Fibroblast of mammary gland (primary cell): Measurements from ENCODE around the gene MYL12B.

ENCODE experiments used
- DNase-seq: peaks from one replicate; pipeline ENCODE4 v3.0.0-alpha.2; 2010; ENCODE audit warnings: low read depth
- H3K4me3 ChIP-seq: 2 replicates; pipeline ENCODE4 v1.5.1; 2011; ENCODE audit warnings: low read depth, mild to moderate bottlenecking, low read length, moderate library complexity; ENCODE audit not compliant: control insufficient read depth
- CTCF ChIP-seq: conservative IDR thresholded peaks from 2 replicates; pipeline ENCODE4 v1.5.1; 2011; ENCODE audit warnings: low read depth, low read length, inconsistent platforms; ENCODE audit not compliant: control insufficient read depth, insufficient read depth

MYL12B gene

GRCh38 chr18:3294435-3295080 lies 32.6 kb downstream of the MYL12B start:
- H3K4me3 ChIP-seq = no peak overlapping the region
- DNase-seq = peak; percentile 68
- TF ChIP-seq CTCF = no peak

DNA sequence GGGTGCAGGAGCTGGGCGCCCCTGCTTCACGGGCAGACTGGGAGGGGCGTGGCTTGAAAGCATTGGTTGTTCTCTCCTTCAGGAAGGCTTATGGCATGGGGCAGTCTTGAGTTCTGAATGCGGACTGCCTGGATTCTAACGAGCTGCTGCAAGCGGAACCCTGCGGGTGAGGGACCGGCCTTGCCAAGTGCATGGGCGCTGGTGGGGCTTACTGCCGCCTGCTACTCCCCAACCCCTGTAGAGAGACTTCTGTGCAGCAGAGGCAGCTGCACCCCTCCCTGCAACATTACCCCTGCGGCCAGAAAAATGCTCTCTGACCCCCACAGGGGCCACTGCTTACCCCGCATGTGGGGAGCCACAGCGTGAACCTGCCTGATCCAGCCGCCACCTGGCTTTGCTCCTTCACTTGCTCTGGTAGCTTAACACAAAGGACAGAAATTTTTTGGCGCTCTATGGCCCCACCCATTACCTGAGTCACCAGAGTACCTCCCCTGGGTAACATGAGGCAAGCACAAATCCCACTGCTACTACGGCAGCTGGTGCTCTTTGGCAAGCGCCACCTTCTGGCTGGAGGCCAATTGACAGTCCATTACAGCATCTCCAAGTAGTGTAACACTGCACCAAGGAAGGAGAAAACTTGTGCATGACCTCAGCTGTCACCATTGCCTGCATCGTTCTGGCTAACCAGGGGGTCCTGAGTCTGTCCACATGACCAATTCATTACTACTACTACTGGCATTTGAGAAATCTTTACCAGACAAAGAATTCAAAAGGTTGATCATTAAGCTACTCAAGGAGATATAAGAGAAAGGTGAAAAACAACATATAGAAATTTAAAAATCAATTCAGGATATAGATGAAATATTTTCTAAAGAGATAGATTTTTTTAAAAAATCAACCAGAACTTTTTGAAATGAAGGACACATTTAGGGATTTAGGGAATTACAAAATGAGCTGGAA lies 35.4 kb downstream of the MYL12B start:
- TF ChIP-seq CTCF = peak; percentile 38
- H3K4me3 ChIP-seq = peak overlapping the region; percentile 63
- DNase-seq = peak; percentile 95

- no peak for TF ChIP-seq CTCF
- no peak for DNase-seq
Measured at GRCh38 chr18:3304832-3305231, 42.9 kb downstream of the MYL12B start.

DNA sequence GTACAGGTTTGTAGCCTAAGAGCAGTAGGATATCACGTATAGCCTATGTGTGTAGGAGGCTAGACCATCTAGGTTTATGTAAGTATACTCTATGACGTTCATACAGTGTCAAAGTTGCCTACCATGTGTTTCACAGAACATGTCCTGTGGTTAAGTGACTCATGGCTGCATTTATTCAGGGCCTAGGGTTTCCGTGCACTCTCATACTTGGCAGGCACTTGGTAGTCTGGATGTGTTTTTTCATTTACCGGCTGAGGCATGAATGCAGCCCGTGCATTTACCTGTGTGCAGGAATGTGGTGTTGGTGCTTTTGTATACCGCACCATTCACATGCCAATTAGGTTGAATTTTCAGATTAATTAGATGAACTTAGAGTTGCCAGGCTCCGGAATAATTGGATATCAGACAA lies 43.4 kb downstream of the MYL12B start:
- peak; percentile 99 for DNase-seq
- no peak overlapping the region for H3K4me3 ChIP-seq
- TF ChIP-seq CTCF = no peak

More at GRCh38 chr18:3304832-3305231, 42.9 kb downstream of the MYL12B start:
- H3K4me3 ChIP-seq = no peak overlapping the region

GRCh38 chr18:3305933-3306332 lies 44.0 kb downstream of the MYL12B start:
- DNase-seq = peak; percentile 86
- TF ChIP-seq CTCF = no peak
- H3K4me3 ChIP-seq = no peak overlapping the region

GRCh38 chr18:3306391-3306790 lies 44.5 kb downstream of the MYL12B start:
- H3K4me3 ChIP-seq = no peak overlapping the region
- DNase-seq = peak; percentile 34
- no peak for TF ChIP-seq CTCF
